ENCODE measurements around the gene OR1B1. TPM values are rescaled to one million over a fixed set of nuclear protein-coding genes. Genes with fewer than 3 reads are reported as not detected.

OR1B1 gene
- total and polyA plus RNA-seq, 4 donors, result not detected

- Histone ChIP-seq H3K36me3 (ENCODE audit: control insufficient read depth in 4 of 4, insufficient read depth in 3 of 4, low read depth in 1 of 4, low read length in 3 of 4) (no peaks in the 10 kb centered on the region), H3K27ac (ENCODE audit: low read depth in 1 of 2, low read length in 2 of 2) (no peak overlapping the region), H3K4me3 (ENCODE audit: low read depth in 1 of 3, low read length in 3 of 3) (no peak overlapping the region), H3K9ac (ENCODE audit: low read depth in 1 of 2, low read length in 2 of 2) (no peak overlapping the region), H3K4me1 (ENCODE audit: control insufficient read depth in 4 of 4, insufficient read depth in 4 of 4, low read length in 3 of 4) (no peaks in the 10 kb centered on the region), H3K27me3 (ENCODE audit: control insufficient read depth in 4 of 4, insufficient read depth in 4 of 4, low read length in 3 of 4) (no peaks in the 10 kb centered on the region), H3K9me3 (ENCODE audit: control insufficient read depth in 4 of 4, low read length in 3 of 4) (no peaks in the 10 kb centered on the region)
- 71% methylated on average over 7 of the region's 7 CpGs for whole genome bisulfite sequencing
- TF ChIP-seq SP1 (IDR thresholded peaks at IDR 0.05), result no peak
- no peak for TF ChIP-seq TAF1 (conservative IDR thresholded peaks at IDR 0.05)
- no peak for TF ChIP-seq GABPA (IDR thresholded peaks at IDR 0.05 in 1 of 2, conservative IDR thresholded peaks at IDR 0.05 in 1 of 2)
- no peak for TF ChIP-seq ZBTB33 (IDR thresholded peaks at IDR 0.05)
- no peak for TF ChIP-seq FOXA2 (IDR thresholded peaks at IDR 0.05)
- TF ChIP-seq JUND (IDR thresholded peaks at IDR 0.05), result no peak
- no peak for TF ChIP-seq FOXA1 (IDR thresholded peaks at IDR 0.05)
- no peak for TF ChIP-seq EGR1 (IDR thresholded peaks at IDR 0.05; ENCODE audit: low read depth in 2 of 2)
- TF ChIP-seq MAX (IDR thresholded peaks at IDR 0.05), result no peak
- TF ChIP-seq YY1 (IDR thresholded peaks at IDR 0.05), result no peak
- no peak for DNase-seq (ENCODE audit: low spot score)
Observed at GRCh38 chr9:122619996-122620395, 37.4 kb downstream of the OR1B1 start.

GRCh38 chr9:122614362-122614761 is 43.1 kb downstream of the OR1B1 start, which contains the start of gene OR1Q1:
OR1Q1 (plus strand) TSS chr9:122614738; CDS start chr9:122614738, 0 bp downstream.
- 88% methylated on average over 1 of the region's 1 CpG for WGBS
- Histone ChIP-seq H3K9me3 (ENCODE audit: control insufficient read depth in 4 of 4, low read length in 3 of 4) (no peaks in the 10 kb centered on the region), H3K4me1 (ENCODE audit: control insufficient read depth in 4 of 4, insufficient read depth in 4 of 4, low read length in 3 of 4) (no peaks in the 10 kb centered on the region), H3K4me3 (ENCODE audit: low read depth in 1 of 3, low read length in 3 of 3) (no peak within 1 kb of the TSS), H3K27ac (ENCODE audit: low read depth in 1 of 2, low read length in 2 of 2) (no peak within 1 kb of the TSS), H3K9ac (ENCODE audit: low read depth in 1 of 2, low read length in 2 of 2) (no peak within 1 kb of the TSS), H3K27me3 (ENCODE audit: control insufficient read depth in 4 of 4, insufficient read depth in 4 of 4, low read length in 3 of 4) (no peaks in the 10 kb centered on the region), H3K36me3 (ENCODE audit: control insufficient read depth in 4 of 4, insufficient read depth in 3 of 4, low read depth in 1 of 4, low read length in 3 of 4) (no peaks in the 10 kb centered on the region)
- TF ChIP-seq TAF1 (conservative IDR thresholded peaks at IDR 0.05) (no peak), EGR1 (IDR thresholded peaks at IDR 0.05; ENCODE audit: low read depth in 2 of 2) (no peak), YY1 (IDR thresholded peaks at IDR 0.05) (no peak)
- no peak for DNase-seq (ENCODE audit: low spot score)

GRCh38 chr9:122609804-122610203 is 47.6 kb downstream of the OR1B1 start:
- Histone ChIP-seq H3K9me3 (ENCODE audit: control insufficient read depth in 4 of 4, low read length in 3 of 4) (no peaks in the 10 kb centered on the region), H3K4me3 (ENCODE audit: low read depth in 1 of 3, low read length in 3 of 3) (no peak overlapping the region), H3K4me1 (ENCODE audit: control insufficient read depth in 4 of 4, insufficient read depth in 4 of 4, low read length in 3 of 4) (no peaks in the 10 kb centered on the region), H3K27me3 (ENCODE audit: control insufficient read depth in 4 of 4, insufficient read depth in 4 of 4, low read length in 3 of 4) (no peaks in the 10 kb centered on the region), H3K9ac (ENCODE audit: low read depth in 1 of 2, low read length in 2 of 2) (no peak overlapping the region), H3K36me3 (ENCODE audit: control insufficient read depth in 4 of 4, insufficient read depth in 3 of 4, low read depth in 1 of 4, low read length in 3 of 4) (no peaks in the 10 kb centered on the region), H3K27ac (ENCODE audit: low read depth in 1 of 2, low read length in 2 of 2) (no peak overlapping the region)
- TF ChIP-seq EGR1 (IDR thresholded peaks at IDR 0.05; ENCODE audit: low read depth in 2 of 2) (no peak), ATF3 (IDR thresholded peaks at IDR 0.05) (no peak), RXRA (IDR thresholded peaks at IDR 0.05) (no peak), RAD21 (IDR thresholded peaks at IDR 0.05) (no peak), JUND (IDR thresholded peaks at IDR 0.05) (no peak), SP1 (IDR thresholded peaks at IDR 0.05) (no peak), MAX (IDR thresholded peaks at IDR 0.05) (no peak)
- no peak for DNase-seq (ENCODE audit: low spot score)
- WGBS, result 74% methylated on average over 4 of the region's 4 CpGs
